Measurements from ENCODE around the gene COP1. TPM values are rescaled to one million over a fixed set of nuclear protein-coding genes. Genes with fewer than 3 reads are reported as not detected.

Gene COP1
- total RNA-seq, 1 donor from 2014 or later, result 76.3 TPM

- no peak for TF ChIP-seq CTCF (IDR thresholded peaks at IDR 0.05)
- no peaks in the 10 kb centered on the region for H3K27me3 ChIP-seq
- no peak for DNase-seq (ENCODE audit: low spot score in 2 of 2)
- H3K27ac ChIP-seq, result no peak overlapping the region
- no peaks in the 10 kb centered on the region for H3K36me3 ChIP-seq
- H3K4me3 ChIP-seq, result no peak overlapping the region
- H3K9me3 ChIP-seq, result no peaks in the 10 kb centered on the region
- intact Hi-C loops (cut with DNase I), result no loop called here
- peaks cover 0 to 4% of the 10 kb centered on the region in 2 donors for H3K4me1 ChIP-seq
Observed at GRCh38 chr1:176196728-176197127, 10.4 kb downstream of the COP1 start.

GRCh38 chr1:176195547-176195946 lies 11.5 kb downstream of the COP1 start:
- H3K9me3 ChIP-seq, result no peaks in the 10 kb centered on the region
- no peak overlapping the region for H3K27ac ChIP-seq
- intact Hi-C loops (cut with DNase I), result no loop called here
- peaks cover 0 to 4% of the 10 kb centered on the region in 2 donors for H3K4me1 ChIP-seq
- no peaks in the 10 kb centered on the region for H3K27me3 ChIP-seq
- H3K4me3 ChIP-seq, result no peak overlapping the region
- DNase-seq (ENCODE audit: low spot score in 2 of 2), result no peak
- TF ChIP-seq CTCF (IDR thresholded peaks at IDR 0.05), result no peak
- no peaks in the 10 kb centered on the region for H3K36me3 ChIP-seq

GRCh38 chr1:176193663-176194062 lies 13.4 kb downstream of the COP1 start:
- DNase-seq (ENCODE audit: low spot score in 2 of 2), result no peak
- Histone ChIP-seq H3K36me3 (no peaks in the 10 kb centered on the region), H3K4me1 (no peaks in the 10 kb centered on the region), H3K27ac (no peak overlapping the region), H3K27me3 (no peaks in the 10 kb centered on the region), H3K9me3 (peaks cover 0 to 5% of the 10 kb centered on the region in 2 donors), H3K4me3 (no peak overlapping the region)
- intact Hi-C loops (cut with DNase I), result no loop called here
- TF ChIP-seq CTCF (IDR thresholded peaks at IDR 0.05), result no peak

- Histone ChIP-seq H3K9me3 (peaks cover 0 to 5% of the 10 kb centered on the region in 2 donors), H3K4me1 (no peaks in the 10 kb centered on the region), H3K27me3 (no peaks in the 10 kb centered on the region), H3K4me3 (no peak overlapping the region), H3K36me3 (no peaks in the 10 kb centered on the region), H3K27ac (no peak overlapping the region)
- intact Hi-C loops (cut with DNase I), result no loop called here
- no peak for DNase-seq (ENCODE audit: low spot score in 2 of 2)
- no peak for TF ChIP-seq CTCF (IDR thresholded peaks at IDR 0.05)
Observed at GRCh38 chr1:176193023-176193422, 14.1 kb downstream of the COP1 start.

- no peak for TF ChIP-seq CTCF (IDR thresholded peaks at IDR 0.05)
- no peak for DNase-seq (ENCODE audit: low spot score in 2 of 2)
- intact Hi-C loops (cut with DNase I), result no loop called here
- Histone ChIP-seq H3K36me3 (peaks cover 0 to 2% of the 10 kb centered on the region in 2 donors), H3K27ac (no peak overlapping the region), H3K4me1 (no peaks in the 10 kb centered on the region), H3K4me3 (no peak overlapping the region), H3K9me3 (peaks cover 0 to 5% of the 10 kb centered on the region in 2 donors), H3K27me3 (no peaks in the 10 kb centered on the region)
Observed at GRCh38 chr1:176188604-176189003, 18.5 kb downstream of the COP1 start.

GRCh38 chr1:176187001-176187400 lies 20.1 kb downstream of the COP1 start:
- Histone ChIP-seq H3K9me3 (peaks cover 0 to 5% of the 10 kb centered on the region in 2 donors), H3K27me3 (no peaks in the 10 kb centered on the region), H3K4me1 (no peaks in the 10 kb centered on the region), H3K27ac (no peak overlapping the region), H3K36me3 (peaks cover 0 to 4% of the 10 kb centered on the region in 2 donors), H3K4me3 (no peak overlapping the region)
- no peak for TF ChIP-seq CTCF (IDR thresholded peaks at IDR 0.05)
- no peak for DNase-seq (ENCODE audit: low spot score in 2 of 2)
- intact Hi-C loops (cut with DNase I), result no loop called here

Data from ascending aorta (tissue), 2 donors.